IMR-90 (cell line): Measurements from ENCODE around the gene CCN5. TPM values are rescaled to one million over a fixed set of nuclear protein-coding genes. Genes with fewer than 3 reads are reported as not detected.

Source experiments
- ATAC-seq: fragments of 200-7000 bp; cut with Tn5 transposase; 2 replicates; pipeline ENCODE4 v1.9.1; 2020; ENCODE audit warnings: low read depth, mild to moderate bottlenecking, moderate library complexity
- BruUV-seq: library from RNA; stranded (reverse); fragments of 400-500 nt; replicated peaks from 2 replicates; lab custom pipeline; 2021; lab: Mats Ljungman, UMichigan
- CTCF ChIA-PET: fragments of 300-600 bp; formaldehyde crosslinking; extraction: SDS; loops from one replicate; lab custom pipeline; 2021; ENCODE audit warnings: antibody characterized with exemption; lab: Yijun Ruan, JAX
- POLR2A ChIA-PET: fragments of 300-600 bp; sonication (Branson Sonifier 250); formaldehyde crosslinking; loops from one replicate; lab custom pipeline; 2022; ENCODE audit warnings: antibody characterized with exemption; ENCODE audit not compliant: unreplicated experiment; lab: Charles Lee
- DNase-seq: peaks from one replicate; pipeline ENCODE4 v3.0.0; 2013
- H2AFZ ChIP-seq: replicated peaks from 2 replicates; pipeline ENCODE3; 2013; ENCODE audit warnings: low read length, mild to moderate bottlenecking; ENCODE audit not compliant: poor library complexity
- H2AK5ac ChIP-seq: 2 replicates; pipeline ENCODE4 v1.6.1; 2013; ENCODE audit warnings: low read depth, low read length, inconsistent platforms
- H2AK9ac ChIP-seq: replicated peaks from 2 replicates; pipeline ENCODE3; 2013; ENCODE audit warnings: mild to moderate bottlenecking, low read depth, low read length, moderate library complexity; ENCODE audit not compliant: poor library complexity
- H2BK120ac ChIP-seq: 2 replicates; pipeline ENCODE4 v1.6.1; 2013; ENCODE audit warnings: low read depth, low read length, inconsistent platforms
- H2BK15ac ChIP-seq: 3 replicates; pipeline ENCODE4 v1.6.1; 2013; ENCODE audit warnings: low read depth, low read length, inconsistent platforms
- H2BK20ac ChIP-seq: 2 replicates; pipeline ENCODE4 v1.6.1; 2013; ENCODE audit warnings: low read depth, mild to moderate bottlenecking, inconsistent platforms, low read length, moderate library complexity
- H2BK5ac ChIP-seq: 2 replicates; pipeline ENCODE4 v1.6.1; 2013; ENCODE audit warnings: mild to moderate bottlenecking, low read depth, low read length, inconsistent platforms; ENCODE audit not compliant: poor library complexity, severe bottlenecking
- H3K14ac ChIP-seq: replicated peaks from 2 replicates; pipeline ENCODE4 v1.6.1; 2013; ENCODE audit warnings: low read depth, low read length, inconsistent platforms
- H3K18ac ChIP-seq: 2 replicates; pipeline ENCODE4 v1.6.1; 2013; ENCODE audit warnings: low read depth, low read length, control low read depth
- H3K23ac ChIP-seq: 2 replicates; pipeline ENCODE4 v1.6.1; 2013; ENCODE audit warnings: low read depth, low read length, inconsistent platforms
- H3K27ac ChIP-seq: 2 replicates; pipeline ENCODE4 v1.5.1; 2013; ENCODE audit warnings: mild to moderate bottlenecking, control low read depth, low read length; ENCODE audit not compliant: insufficient read depth
- H3K27me3 ChIP-seq: 2 replicates; pipeline ENCODE4 v1.6.1; 2013; ENCODE audit warnings: low read length; ENCODE audit not compliant: control insufficient read depth, insufficient read depth
- H3K36me3 ChIP-seq: 2 replicates; pipeline ENCODE4 v1.6.1; 2013; ENCODE audit warnings: low read length, mixed read lengths; ENCODE audit not compliant: control insufficient read depth, insufficient read depth
- H3K4ac ChIP-seq: 2 replicates; pipeline ENCODE4 v1.6.1; 2013; ENCODE audit warnings: low read depth, low read length, inconsistent platforms
- H3K4me1 ChIP-seq: 2 replicates; pipeline ENCODE4 v1.6.1; 2013; ENCODE audit warnings: low read length, mixed read lengths; ENCODE audit not compliant: control insufficient read depth, insufficient read depth
- H3K4me2 ChIP-seq: 2 replicates; pipeline ENCODE4 v1.6.1; 2013; ENCODE audit warnings: low read depth, mild to moderate bottlenecking, control low read depth, low read length, moderate library complexity
- H3K4me3 ChIP-seq: 2 replicates; pipeline ENCODE4 v1.5.1; 2013; ENCODE audit warnings: low read depth, mild to moderate bottlenecking, control low read depth, low read length, moderate library complexity; ENCODE audit not compliant: insufficient read depth
- H3K56ac ChIP-seq: 2 replicates; pipeline ENCODE4 v1.6.1; 2013; ENCODE audit warnings: low read length, inconsistent platforms; ENCODE audit not compliant: insufficient read depth; ENCODE audit errors: extremely low read depth
- H3K79me1 ChIP-seq, 2 experiments: 2 replicates each; pipeline ENCODE4 v1.6.1; 2013; ENCODE audit warnings: low read length in 2 of 2, inconsistent platforms in 1 of 2, low read depth in 1 of 2
- H3K9ac ChIP-seq: 2 replicates; pipeline ENCODE4 v1.6.1; 2013; ENCODE audit warnings: low read depth, low read length, control low read depth
- H3K9me1 ChIP-seq: 2 replicates; pipeline ENCODE4 v1.6.1; 2013; ENCODE audit warnings: low read length, inconsistent platforms; ENCODE audit not compliant: insufficient read depth
- H3K9me3 ChIP-seq: 2 replicates; pipeline ENCODE4 v1.6.1; 2013; ENCODE audit warnings: low read length; ENCODE audit not compliant: control insufficient read depth, insufficient read depth
- H4K20me1 ChIP-seq: 2 replicates; pipeline ENCODE4 v1.6.1; 2013; ENCODE audit warnings: low read length, inconsistent platforms; ENCODE audit not compliant: insufficient read depth
- H4K5ac ChIP-seq: 2 replicates; pipeline ENCODE4 v1.6.1; 2013; ENCODE audit warnings: mild to moderate bottlenecking, low read depth, low read length, control low read depth
- H4K8ac ChIP-seq, 2 experiments: 2 replicates each; pipeline ENCODE4 v1.6.1; 2013; ENCODE audit warnings: low read depth in 2 of 2, low read length in 2 of 2, control low read depth in 1 of 2, inconsistent platforms in 1 of 2
- H4K91ac ChIP-seq: 2 replicates; pipeline ENCODE4 v1.6.1; 2013; ENCODE audit warnings: low read depth, low read length, inconsistent platforms; ENCODE audit not compliant: insufficient read depth
- BHLHE40 ChIP-seq: fragments of 150-350 bp; IDR thresholded peaks from 2 replicates; pipeline ENCODE4 v1.6.1; 2016; ENCODE audit warnings: mild to moderate bottlenecking, low read depth, low read length
- RFX5 ChIP-seq: IDR thresholded peaks from 2 replicates; pipeline ENCODE4 v1.8.0; 2012; ENCODE audit warnings: low read depth, mild to moderate bottlenecking, low read length, moderate library complexity
- WGBS, 2 experiments: methylation state at CpG; one replicate each; pipeline versions ENCODE4 v1.1.5 to v1.1.7; 2013; ENCODE audit warnings: missing lambda C conversion rate in 2 of 2; ENCODE audit not compliant: insufficient read length in 1 of 2; ENCODE audit errors: extremely low coverage in 2 of 2; 5-methylcytosine and 5-hydroxymethylcytosine counted together
- dilution Hi-C: fragments of 300-500 bp; cut with HindIII; formaldehyde crosslinking; loops from one replicate; pipeline ENCODE4 v1.14.3; 2018; ENCODE audit warnings: low sequenced_read_pairs; ENCODE audit not compliant: unreplicated experiment
- in situ Hi-C: fragments of 300-500 bp; cut with MboI; formaldehyde crosslinking; loops from 3 replicates; pipeline ENCODE4 v1.14.3; 2019; ENCODE audit warnings: low sequenced_read_pairs, inconsistent platforms, mixed read lengths
- intact Hi-C: fragments of 100-400 bp; cut with micrococcal nuclease; formaldehyde crosslinking; loops from 2 replicates; pipeline ENCODE4 v1.10.0; 2022
- polyA plus RNA-seq, 3 experiments: library from polyadenylated mRNA; depleted of rRNA; stranded (reverse); fragments of >200 nt; gene quantifications; 2 replicates each; pipeline ENCODE4 v1.2.3, GENCODE V29; 2012; ENCODE audit warnings: low replicate concordance in 1 of 3
- total RNA-seq: library from RNA; depleted of rRNA; stranded (reverse); fragments of >200 nt; gene quantifications from 2 replicates; pipeline ENCODE4 v1.2.3, GENCODE V29; 2012

Gene CCN5
- total and polyA plus RNA-seq, 2 of the 4 experiments (the other 2 are of a cell fraction): not detected

DNA sequence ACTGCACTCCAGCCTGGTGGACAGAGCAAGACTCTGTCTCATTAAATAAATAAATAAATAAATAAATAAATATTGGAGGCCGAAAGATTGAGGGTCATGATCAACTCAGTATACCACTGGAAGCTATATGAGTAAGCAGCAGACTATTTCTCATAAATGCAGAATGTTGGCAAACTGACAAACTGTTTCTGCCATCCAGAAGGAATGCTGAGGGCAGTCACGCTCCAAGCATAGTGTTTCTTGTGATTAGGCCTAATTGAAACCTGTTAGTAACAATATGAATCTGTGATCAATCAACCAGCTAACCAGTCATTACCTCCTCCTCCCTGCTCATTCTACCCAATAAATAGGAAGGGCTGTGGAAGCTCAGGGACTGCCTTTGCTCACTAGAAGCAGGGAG is 15.3 kb downstream of the CCN5 start:
- in situ Hi-C loops (loop anchor here (5.0 kb wide), 1 partner anchor 43 kb away; no protein-coding TSS in a partner anchor), dilution Hi-C loops (no loop called here), intact Hi-C loops (loop anchor here (5.0 kb wide), 2 partner anchors 198 to 348 kb away; no protein-coding TSS in a partner anchor)
- BruUV-seq: no TSS peak
- Histone ChIP-seq H2BK5ac (peak overlapping the region; percentile 30), H3K4me1 (peaks cover 18% of the 10 kb centered on the region), H3K36me3 (no peaks in the 10 kb centered on the region), H2AK9ac (no peak overlapping the region), H4K20me1 (no peaks in the 10 kb centered on the region), H3K4ac (0 out of 2 replicates have a peak overlapping the region, but pooled peaks have one; percentile 7), H2AK5ac (peak overlapping the region; percentile 40; the same call in 1 of the 2 replicates), H2BK120ac (peak overlapping the region; percentile 27; the same call in 1 of the 2 replicates), H3K23ac (no peak overlapping the region), H3K27me3 (no peaks in the 10 kb centered on the region), H4K91ac (peak overlapping the region; percentile 2; the same call in 1 of the 2 replicates), H3K9me3 (no peaks in the 10 kb centered on the region), H3K4me2 (no peak overlapping the region), H3K14ac (no peak overlapping the region), H3K18ac (peak overlapping the region; percentile 83; the same call in 1 of the 2 replicates), H3K27ac (no peak overlapping the region), H2AFZ (no peak overlapping the region), H4K5ac (peak overlapping the region; percentile 18), H3K4me3 (no peak overlapping the region), H2BK20ac (peak overlapping the region; percentile 6; the same call in 1 of the 2 replicates), H3K9ac (no peak overlapping the region), H2BK15ac (no peak overlapping the region), H3K9me1 (no peaks in the 10 kb centered on the region), H3K79me1 (no peaks in the 10 kb centered on the region), H3K56ac (no peak overlapping the region), H4K8ac (0 out of 4 replicates have a peak overlapping the region, but pooled peaks of 1 of the 2 experiments have one; percentile 63)
- DNase-seq (peak; percentile 77), ATAC-seq (no peak; the same call in 1 of the 2 replicates)
- ChIA-PET POLR2A (no interaction called here), CTCF (interaction anchor here (2.7 kb wide), 1 partner anchor 47 kb away, joined by 10 read pairs; no protein-coding TSS in a partner anchor)
- WGBS, 2 experiments: no CpG with 5 or more reads among the region's 2 CpGs
- no peak for TF ChIP-seq RFX5
- peak; percentile 34; the same call in 1 of the 2 replicates for TF ChIP-seq BHLHE40
